GM12891 (cell line): ENCODE data around the gene CHRNA1.

Source experiments
- POLR2A ChIP-seq: IDR thresholded peaks from 2 replicates; pipeline ENCODE4 v1.6.1; 2011; ENCODE audit warnings: low read depth, low read length, control low read depth
- POLR2AphosphoS5 ChIP-seq: IDR thresholded peaks from 2 replicates; pipeline ENCODE4 v1.6.1; 2011; ENCODE audit warnings: low read depth, low read length, control low read depth
- POU2F2 ChIP-seq: IDR thresholded peaks from 2 replicates; pipeline ENCODE4 v1.6.1; 2011; ENCODE audit warnings: low read depth, mild to moderate bottlenecking, control low read depth, low read length, moderate library complexity
- SPI1 ChIP-seq: IDR thresholded peaks from 2 replicates; pipeline ENCODE4 v1.6.1; 2011; ENCODE audit warnings: low read depth, low read length, control low read depth
- TAF1 ChIP-seq: IDR thresholded peaks from 2 replicates; pipeline ENCODE4 v1.6.1; 2011; ENCODE audit warnings: low read depth, low read length, control low read depth

- TF ChIP-seq POLR2AphosphoS5: no peak
- no peak for TF ChIP-seq POLR2A
- TF ChIP-seq TAF1: no peak
- TF ChIP-seq SPI1: no peak
- TF ChIP-seq POU2F2: no peak
Observed at GRCh38 chr2:174787487-174788205, 23.4 kb upstream of the CHRNA1 start.
